NCI-H345 treated with DMSO at 0.1 percent for 48 hours (cell line): ENCODE measurements around the gene ZNF45.
"Not testable (repeated sequence)": the region's sequence is repeated elsewhere in the genome, so short reads cannot be mapped to it uniquely, and the experiment has no call there.

Experiments
- DNase-seq: peaks from one replicate; lab custom pipeline; 2025; ENCODE audit not compliant: unreplicated experiment; lab: John Stamatoyannopoulos, UW

The ZNF45 gene

GRCh38 chr19:43914051-43914450 lies 21.0 kb downstream of the ZNF45 start:
- DNase-seq, result no peak

- DNase-seq, result no peak
Measured at GRCh38 chr19:43913383-43913782, 21.7 kb downstream of the ZNF45 start.

- DNase-seq, result no peak
Measured at GRCh38 chr19:43910884-43911283, 24.2 kb downstream of the ZNF45 start.

- DNase-seq, result no peak
Measured at GRCh38 chr19:43908659-43909058, 26.4 kb downstream of the ZNF45 start.

- DNase-seq, result no peak
Measured at GRCh38 chr19:43906774-43907173, 28.3 kb downstream of the ZNF45 start.

- no peak for DNase-seq
Measured at GRCh38 chr19:43905897-43906296, 29.2 kb downstream of the ZNF45 start.

GRCh38 chr19:43902399-43902798 lies 32.7 kb downstream of the ZNF45 start:
- no peak for DNase-seq

- no peak for DNase-seq
Measured at GRCh38 chr19:43901395-43902390, 33.4 kb downstream of the ZNF45 start.

GRCh38 chr19:43895727-43896308 lies 39.3 kb downstream of the ZNF45 start:
- DNase-seq, result no peak

GRCh38 chr19:43883864-43884263 lies 51.2 kb downstream of the ZNF45 start, which contains the start of gene ZNF404:
Gene ZNF404, minus strand, starts transcription at chr19:43883964.
- DNase-seq, result no peak

- DNase-seq, result no peak
Measured at GRCh38 chr19:43880483-43880882, 54.6 kb downstream of the ZNF45 start.

- DNase-seq, result no peak
Measured at GRCh38 chr19:43872547-43873336, 62.3 kb downstream of the ZNF45 start.

- not testable (repeated sequence) for DNase-seq
Measured at GRCh38 chr19:43866923-43867322, 68.2 kb downstream of the ZNF45 start.
